SJCRH30 (cell line): ENCODE measurements around the gene VTI1A. TPM values are rescaled to one million over a fixed set of nuclear protein-coding genes. Genes with fewer than 3 reads are reported as not detected.
A peak's percentile ranks its signal among the peaks of the same experiment; 100 is the strongest.

Experiments
- DNase-seq, 2 experiments: peaks; one replicate each; pipeline ENCODE4 v3.0.0-alpha.2; 2015 to 2020
- H3K27ac ChIP-seq: fragments of 250-450 bp; sonication (Bioruptor Pico); 2 replicates; pipeline ENCODE4 v1.5.1; 2020; ENCODE audit warnings: mild to moderate bottlenecking, moderate library complexity
- H3K27me3 ChIP-seq: fragments of 250-450 bp; sonication (Bioruptor Pico); 2 replicates; pipeline ENCODE4 v1.5.1; 2020; ENCODE audit warnings: mild to moderate bottlenecking, moderate library complexity
- H3K36me3 ChIP-seq: fragments of 250-450 bp; sonication (Bioruptor Pico); 2 replicates; pipeline ENCODE4 v1.5.1; 2020; ENCODE audit warnings: mild to moderate bottlenecking, moderate library complexity
- H3K4me1 ChIP-seq: fragments of 250-450 bp; sonication (Bioruptor Pico); 2 replicates; pipeline ENCODE4 v1.5.1; 2020; ENCODE audit warnings: mild to moderate bottlenecking, moderate library complexity
- H3K4me3 ChIP-seq: fragments of 250-450 bp; sonication (Bioruptor Pico); 2 replicates; pipeline ENCODE4 v1.5.1; 2020; ENCODE audit warnings: mild to moderate bottlenecking, moderate library complexity
- H3K9me3 ChIP-seq: fragments of 250-450 bp; sonication (Bioruptor Pico); replicated peaks from 2 replicates; pipeline ENCODE4 v1.5.1; 2020; ENCODE audit warnings: mild to moderate bottlenecking, moderate library complexity
- total RNA-seq: library from RNA; depleted of rRNA; stranded (reverse); fragments of >200 nt; shearing (Covaris generic); gene quantifications from 2 replicates; pipeline ENCODE4 v1.2.3, GENCODE V29; 2014

Gene VTI1A
- total RNA-seq, 1 experiment from 2014 or later, result 29.0 TPM

GRCh38 chr10:112831859-112832258 is 384.8 kb downstream of the VTI1A start:
- peaks cover 31% of the 10 kb centered on the region for H3K4me1 ChIP-seq
- H3K9me3 ChIP-seq, result no peaks in the 10 kb centered on the region
- no peak overlapping the region for H3K27ac ChIP-seq
- H3K36me3 ChIP-seq, result no peaks in the 10 kb centered on the region
- DNase-seq, result no peak
- H3K27me3 ChIP-seq, result no peaks in the 10 kb centered on the region
- no peak overlapping the region for H3K4me3 ChIP-seq

- no peak overlapping the region for H3K27ac ChIP-seq
- H3K27me3 ChIP-seq, result no peaks in the 10 kb centered on the region
- no peaks in the 10 kb centered on the region for H3K9me3 ChIP-seq
- peaks cover 27% of the 10 kb centered on the region for H3K4me1 ChIP-seq
- no peaks in the 10 kb centered on the region for H3K36me3 ChIP-seq
- no peak for DNase-seq
- no peak overlapping the region for H3K4me3 ChIP-seq
Measured at GRCh38 chr10:112832361-112832878, 385.4 kb downstream of the VTI1A start.

GRCh38 chr10:112832959-112833358 is 385.9 kb downstream of the VTI1A start:
- Histone ChIP-seq H3K9me3 (no peaks in the 10 kb centered on the region), H3K4me3 (no peak overlapping the region), H3K36me3 (no peaks in the 10 kb centered on the region), H3K27me3 (no peaks in the 10 kb centered on the region), H3K4me1 (peaks cover 22% of the 10 kb centered on the region), H3K27ac (no peak overlapping the region)
- no peak for DNase-seq

GRCh38 chr10:112834751-112835181 is 387.8 kb downstream of the VTI1A start:
- Histone ChIP-seq H3K4me1 (peaks cover 21% of the 10 kb centered on the region), H3K27ac (peak overlapping the region; percentile 52)

GRCh38 chr10:112835217-112835715 is 388.3 kb downstream of the VTI1A start:
- no peaks in the 10 kb centered on the region for H3K36me3 ChIP-seq
- peak; percentile 40 to 53 for DNase-seq
- H3K9me3 ChIP-seq, result no peaks in the 10 kb centered on the region
- H3K4me1 ChIP-seq, result peaks cover 21% of the 10 kb centered on the region
- peak overlapping the region; percentile 8; the same call in 1 of the 2 replicates for H3K4me3 ChIP-seq
- no peaks in the 10 kb centered on the region for H3K27me3 ChIP-seq
- H3K27ac ChIP-seq, result peak overlapping the region; percentile 52

More at GRCh38 chr10:112834751-112835181, 387.8 kb downstream of the VTI1A start:
- Histone ChIP-seq H3K36me3 (no peaks in the 10 kb centered on the region), H3K9me3 (no peaks in the 10 kb centered on the region), H3K4me3 (peak overlapping the region; percentile 8; the same call in 1 of the 2 replicates), H3K27me3 (no peaks in the 10 kb centered on the region)
- DNase-seq, result peak; percentile 68 to 77

GRCh38 chr10:112835944-112836451 is 389.0 kb downstream of the VTI1A start:
- Histone ChIP-seq H3K9me3 (no peaks in the 10 kb centered on the region), H3K27ac (no peak overlapping the region), H3K4me1 (peaks cover 21% of the 10 kb centered on the region), H3K4me3 (no peak overlapping the region), H3K36me3 (no peaks in the 10 kb centered on the region), H3K27me3 (no peaks in the 10 kb centered on the region)
- peak; percentile 23 to 33 for DNase-seq

GRCh38 chr10:112838784-112839481 is 391.9 kb downstream of the VTI1A start:
- no peak for DNase-seq
- Histone ChIP-seq H3K36me3 (no peaks in the 10 kb centered on the region), H3K27me3 (no peaks in the 10 kb centered on the region), H3K9me3 (no peaks in the 10 kb centered on the region), H3K4me1 (peaks cover 40% of the 10 kb centered on the region), H3K27ac (no peak overlapping the region), H3K4me3 (no peak overlapping the region)

GRCh38 chr10:112839928-112840654 is 393.1 kb downstream of the VTI1A start:
- no peaks in the 10 kb centered on the region for H3K36me3 ChIP-seq
- no peaks in the 10 kb centered on the region for H3K27me3 ChIP-seq
- no peak overlapping the region for H3K27ac ChIP-seq
- H3K4me1 ChIP-seq, result peaks cover 33% of the 10 kb centered on the region
- no peak for DNase-seq
- no peaks in the 10 kb centered on the region for H3K9me3 ChIP-seq
- H3K4me3 ChIP-seq, result no peak overlapping the region

GRCh38 chr10:112841549-112841948 is 394.5 kb downstream of the VTI1A start:
- H3K36me3 ChIP-seq, result no peaks in the 10 kb centered on the region
- DNase-seq, result no peak
- H3K27ac ChIP-seq, result no peak overlapping the region
- H3K9me3 ChIP-seq, result no peaks in the 10 kb centered on the region
- no peaks in the 10 kb centered on the region for H3K27me3 ChIP-seq
- H3K4me1 ChIP-seq, result peaks cover 21% of the 10 kb centered on the region
- no peak overlapping the region for H3K4me3 ChIP-seq

GRCh38 chr10:112842832-112843360 is 395.9 kb downstream of the VTI1A start:
- Histone ChIP-seq H3K4me1 (peaks cover 21% of the 10 kb centered on the region), H3K9me3 (no peaks in the 10 kb centered on the region), H3K4me3 (no peak overlapping the region), H3K27me3 (no peaks in the 10 kb centered on the region), H3K36me3 (no peaks in the 10 kb centered on the region), H3K27ac (peak overlapping the region; percentile 58)
- peak; percentile 96 to 99 for DNase-seq

GRCh38 chr10:112843623-112844022 is 396.6 kb downstream of the VTI1A start:
- Histone ChIP-seq H3K4me1 (peaks cover 21% of the 10 kb centered on the region), H3K27ac (peak overlapping the region; percentile 58), H3K36me3 (no peaks in the 10 kb centered on the region), H3K4me3 (no peak overlapping the region), H3K27me3 (no peaks in the 10 kb centered on the region), H3K9me3 (no peaks in the 10 kb centered on the region)
- peak in 1 of 2 experiments; percentile 34 for DNase-seq

GRCh38 chr10:112844681-112845544 is 397.9 kb downstream of the VTI1A start:
- no peaks in the 10 kb centered on the region for H3K27me3 ChIP-seq
- H3K4me3 ChIP-seq, result no peak overlapping the region
- H3K9me3 ChIP-seq, result no peaks in the 10 kb centered on the region
- no peak overlapping the region for H3K27ac ChIP-seq
- peaks cover 21% of the 10 kb centered on the region for H3K4me1 ChIP-seq
- DNase-seq, result no peak
- no peaks in the 10 kb centered on the region for H3K36me3 ChIP-seq

- DNase-seq, result no peak
- no peak overlapping the region for H3K27ac ChIP-seq
- no peaks in the 10 kb centered on the region for H3K27me3 ChIP-seq
- no peak overlapping the region for H3K4me3 ChIP-seq
- H3K9me3 ChIP-seq, result no peaks in the 10 kb centered on the region
- no peaks in the 10 kb centered on the region for H3K36me3 ChIP-seq
- H3K4me1 ChIP-seq, result peaks cover 11% of the 10 kb centered on the region
Measured at GRCh38 chr10:112847778-112848177, 400.8 kb downstream of the VTI1A start.

GRCh38 chr10:112848228-112848627 is 401.2 kb downstream of the VTI1A start:
- H3K9me3 ChIP-seq, result no peaks in the 10 kb centered on the region
- H3K27me3 ChIP-seq, result no peaks in the 10 kb centered on the region
- DNase-seq, result no peak
- no peak overlapping the region for H3K27ac ChIP-seq
- peaks cover 9% of the 10 kb centered on the region for H3K4me1 ChIP-seq
- H3K36me3 ChIP-seq, result no peaks in the 10 kb centered on the region
- no peak overlapping the region for H3K4me3 ChIP-seq
